Kidney (tissue), 14 donors: ENCODE results near the gene RND3. TPM values are rescaled to one million over a fixed set of nuclear protein-coding genes. Genes with fewer than 3 reads are reported as not detected.
A peak's percentile ranks its signal among the peaks of the same experiment; 100 is the strongest.

Source experiments
- DNase-seq, 5 donors: peaks; one replicate each; pipeline ENCODE4 v3.0.0-alpha.2; 2013 to 2020
- FAIRE-seq: peaks from 2 replicates; lab custom pipeline; 2012; peaks lifted over from hg19 to GRCh38; lab: Jason Lieb, UNC
- H3K27ac ChIP-seq, 2 donors: one replicate each; pipeline ENCODE4 v1.7.0; 2013; ENCODE audit warnings: low read depth in 2 of 2, low read length in 2 of 2, inconsistent platforms in 1 of 2
- H3K27me3 ChIP-seq: one replicate; pipeline ENCODE4 v1.7.1; 2013; ENCODE audit warnings: low read length, inconsistent platforms; ENCODE audit not compliant: control insufficient read depth, insufficient read depth
- H3K36me3 ChIP-seq, 3 donors: one replicate each; pipeline versions ENCODE4 v1.7.0 to v1.7.1; 2013; ENCODE audit warnings: low read length in 3 of 3, control low read depth in 1 of 3, inconsistent platforms in 1 of 3; ENCODE audit not compliant: insufficient read depth in 3 of 3, control insufficient read depth in 2 of 3
- H3K4me1 ChIP-seq, 3 donors: one replicate each; pipeline versions ENCODE4 v1.7.0 to v1.7.1; 2013; ENCODE audit warnings: low read length in 3 of 3, inconsistent platforms in 1 of 3, low read depth in 1 of 3; ENCODE audit not compliant: control insufficient read depth in 2 of 3, insufficient read depth in 2 of 3
- H3K4me3 ChIP-seq, 3 donors: one replicate each; pipeline versions ENCODE4 v1.7.0 to v1.8.1; 2013; ENCODE audit warnings: low read length in 3 of 3, control low read depth in 1 of 3, inconsistent platforms in 1 of 3
- H3K9ac ChIP-seq, 3 donors: one replicate each; pipeline versions ENCODE4 v1.7.0 to v1.7.1; 2013; ENCODE audit warnings: low read length in 3 of 3, control low read depth in 1 of 3, inconsistent platforms in 1 of 3
- H3K9me3 ChIP-seq, 3 donors: one replicate each; pipeline versions ENCODE4 v1.7.0 to v1.7.1; 2013; ENCODE audit warnings: low read length in 3 of 3, control low read depth in 1 of 3, inconsistent platforms in 1 of 3; ENCODE audit not compliant: control insufficient read depth in 2 of 3, insufficient read depth in 1 of 3
- intact Hi-C: fragments of 100-400 bp; cut with DNase I; formaldehyde crosslinking; loops from one replicate; pipeline ENCODE4 v1.11.1; 2022
- polyA plus RNA-seq: library from polyadenylated mRNA; stranded (reverse); fragments of 350-450 nt; fragmentation: Illumina TruSeq; extraction: RNeasy Lipid Tissue Mini Kit (QIAGEN cat#74804); gene quantifications from one replicate; pipeline ENCODE4 v1.2.3, GENCODE V29; 2014; ENCODE audit warnings: low read depth, low replicate concordance; ENCODE audit not compliant: insufficient read depth
- total RNA-seq: library from RNA; stranded (reverse); fragmentation: NEBNext Ultra II Directional; extraction: Animal tissue kit (Norgen Biotek cat#: 25700); gene quantifications from one replicate; pipeline ENCODE4 v1.2.1, GENCODE V29; 2021
- TF ChIP-seq, protein P1 (sequence below): IDR thresholded peaks from 3 replicates; pipeline ENCODE4 v1.5.1; 2012; ENCODE audit warnings: mild to moderate bottlenecking, moderate library complexity, borderline replicate concordance; ENCODE audit not compliant: insufficient read depth; ENCODE audit errors: extremely low read depth
- donor health status: control.
- donor health status: control.
- donor health status: control.
- donor health status: control.
- donor health status: control.
- donor health status: DM: yes; HTN: yes; CAD: no.
- donor health status: Normal renal cell carcinoma (clear cell type).

RND3 gene
- total and polyA plus RNA-seq, 2 donors from 2014 or later: 6.5 to 26.1 TPM

DNA sequence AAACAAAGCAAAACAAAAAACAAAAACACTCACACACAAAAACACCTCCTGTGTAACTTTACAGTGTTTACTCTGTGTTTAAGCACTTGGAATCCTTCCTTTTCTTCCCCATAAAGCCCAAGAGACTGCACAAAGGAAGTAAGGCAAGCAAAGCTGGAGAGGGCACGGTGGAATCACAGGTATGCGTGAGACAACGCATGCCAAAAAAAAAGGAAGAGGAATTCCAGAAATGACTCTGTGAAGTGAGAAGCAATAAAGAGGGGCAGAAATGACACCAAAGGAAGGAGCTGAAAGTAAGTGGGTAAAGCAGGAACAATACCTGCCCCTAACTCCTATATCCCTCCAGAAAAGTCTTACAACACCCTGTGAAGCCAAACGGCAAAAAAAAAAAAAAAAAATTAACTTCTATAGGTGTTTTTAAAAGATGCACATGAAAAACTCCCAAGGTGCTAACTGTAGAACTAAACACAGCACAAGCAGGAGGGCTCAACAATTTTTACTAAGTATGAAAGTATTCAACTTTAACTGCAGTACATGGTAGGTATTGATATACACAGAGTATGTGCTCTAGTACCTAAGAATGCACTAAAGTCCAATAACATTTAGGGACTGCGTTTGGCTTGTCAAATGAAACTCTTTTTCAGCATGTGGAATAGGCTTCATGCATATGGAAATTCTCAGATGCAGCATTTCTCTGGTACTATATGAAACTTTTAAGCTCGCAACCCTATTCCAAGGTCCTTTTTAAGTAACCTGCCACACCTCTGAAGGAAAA lies 9.1 kb downstream of the RND3 start:
- no peaks in the 10 kb centered on the region for H3K36me3 ChIP-seq
- intact Hi-C loops: no loop called here
- peaks cover 0 to 18% (median 6%) of the 10 kb centered on the region in 3 donors for H3K4me1 ChIP-seq
- no peak overlapping the region for H3K4me3 ChIP-seq
- no peaks in the 10 kb centered on the region for H3K27me3 ChIP-seq
- DNase-seq: no peak
- TF ChIP-seq, protein P1, sequence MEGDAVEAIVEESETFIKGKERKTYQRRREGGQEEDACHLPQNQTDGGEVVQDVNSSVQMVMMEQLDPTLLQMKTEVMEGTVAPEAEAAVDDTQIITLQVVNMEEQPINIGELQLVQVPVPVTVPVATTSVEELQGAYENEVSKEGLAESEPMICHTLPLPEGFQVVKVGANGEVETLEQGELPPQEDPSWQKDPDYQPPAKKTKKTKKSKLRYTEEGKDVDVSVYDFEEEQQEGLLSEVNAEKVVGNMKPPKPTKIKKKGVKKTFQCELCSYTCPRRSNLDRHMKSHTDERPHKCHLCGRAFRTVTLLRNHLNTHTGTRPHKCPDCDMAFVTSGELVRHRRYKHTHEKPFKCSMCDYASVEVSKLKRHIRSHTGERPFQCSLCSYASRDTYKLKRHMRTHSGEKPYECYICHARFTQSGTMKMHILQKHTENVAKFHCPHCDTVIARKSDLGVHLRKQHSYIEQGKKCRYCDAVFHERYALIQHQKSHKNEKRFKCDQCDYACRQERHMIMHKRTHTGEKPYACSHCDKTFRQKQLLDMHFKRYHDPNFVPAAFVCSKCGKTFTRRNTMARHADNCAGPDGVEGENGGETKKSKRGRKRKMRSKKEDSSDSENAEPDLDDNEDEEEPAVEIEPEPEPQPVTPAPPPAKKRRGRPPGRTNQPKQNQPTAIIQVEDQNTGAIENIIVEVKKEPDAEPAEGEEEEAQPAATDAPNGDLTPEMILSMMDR: no peak
- no peak for FAIRE-seq
- no peak overlapping the region for H3K27ac ChIP-seq
- H3K9ac ChIP-seq: no peak overlapping the region
- no peaks in the 10 kb centered on the region for H3K9me3 ChIP-seq

DNA sequence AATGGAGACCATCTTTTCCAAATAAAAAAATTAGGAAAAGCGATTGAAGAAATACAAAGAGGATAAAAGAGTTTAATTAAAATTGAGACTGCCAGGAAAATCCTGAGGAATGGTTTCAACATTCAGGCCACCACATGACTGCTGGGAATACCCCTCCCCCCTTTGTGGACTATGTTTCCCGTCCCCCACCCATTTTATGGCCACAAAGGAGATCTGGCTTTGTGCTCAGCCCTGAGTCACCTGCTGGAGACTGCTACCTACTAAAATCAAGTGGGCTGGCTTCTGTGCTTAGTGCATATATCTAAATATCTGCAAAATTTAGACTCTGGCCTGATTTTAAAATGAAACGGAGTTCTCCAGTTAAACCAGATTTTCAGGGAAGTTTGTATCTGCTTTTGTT lies 10.1 kb downstream of the RND3 start:
- no peaks in the 10 kb centered on the region for H3K9me3 ChIP-seq
- no peaks in the 10 kb centered on the region for H3K27me3 ChIP-seq
- H3K4me3 ChIP-seq: no peak overlapping the region
- intact Hi-C loops: no loop called here
- H3K9ac ChIP-seq: no peak overlapping the region
- H3K36me3 ChIP-seq: no peaks in the 10 kb centered on the region
- peak overlapping the region; percentile 22 to 35 for H3K27ac ChIP-seq
- peak in 1 of 5 donors; percentile 28 for DNase-seq
- FAIRE-seq: no peak
- H3K4me1 ChIP-seq: peaks cover 0 to 18% (median 6%) of the 10 kb centered on the region in 3 donors
- TF ChIP-seq, protein P1: no peak

DNA sequence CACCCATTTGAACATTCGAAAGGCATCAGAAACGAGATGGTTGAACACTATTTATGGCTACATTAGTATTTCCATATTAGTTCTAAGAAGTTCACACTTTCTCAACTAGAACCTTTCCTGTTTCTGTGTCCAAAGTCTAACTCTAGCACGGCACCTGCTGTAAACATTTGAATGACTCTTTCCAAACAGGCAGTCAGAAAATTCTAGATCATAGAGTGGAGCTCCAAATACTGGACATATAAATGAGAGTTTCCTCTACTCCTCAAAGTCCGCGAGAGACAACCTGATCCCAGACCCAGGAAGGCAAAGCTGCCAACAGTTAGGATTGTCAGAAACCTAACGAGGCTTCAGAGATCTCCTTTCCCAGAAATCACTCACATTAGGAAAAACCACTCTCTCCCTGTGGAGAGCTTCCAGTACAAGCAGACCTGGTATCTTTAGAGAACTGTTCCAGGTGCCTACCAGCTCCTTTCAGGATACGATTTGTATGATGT lies 10.6 kb downstream of the RND3 start:
- intact Hi-C loops: no loop called here
- TF ChIP-seq, protein P1: no peak
- FAIRE-seq (no peak), DNase-seq (no peak)
- peaks cover 0 to 22% (median 6%) of the 10 kb centered on the region in 3 donors for H3K4me1 ChIP-seq
- peak overlapping the region in 1 of 3 donors; percentile 8 for H3K9ac ChIP-seq
- H3K9me3 ChIP-seq: no peaks in the 10 kb centered on the region
- H3K4me3 ChIP-seq: peak overlapping the region in 1 of 3 donors; percentile 10
- H3K27me3 ChIP-seq: no peaks in the 10 kb centered on the region
- H3K36me3 ChIP-seq: peaks cover 0 to 2% (median 0%) of the 10 kb centered on the region in 3 donors
- peak overlapping the region; percentile 35 to 38 for H3K27ac ChIP-seq
